H1 (cell line): Measurements from ENCODE around the gene DLL1.

Experiments used
- ATF3 ChIP-seq: IDR thresholded peaks from 2 replicates; pipeline ENCODE4 v1.6.1; 2011; ENCODE audit warnings: low read depth, mild to moderate bottlenecking, low read length; ENCODE audit not compliant: insufficient read depth
- BCL11A ChIP-seq, 2 experiments: IDR thresholded peaks; one replicate each; pipeline ENCODE4 v1.6.1; 2011; ENCODE audit warnings: low read depth in 2 of 2, low read length in 2 of 2, mild to moderate bottlenecking in 2 of 2
- CHD1 ChIP-seq: IDR thresholded peaks from 2 replicates; pipeline ENCODE4 v1.6.1; 2012; ENCODE audit warnings: low read depth, low read length, improper control_type of control experiment
- CTCF ChIP-seq, 3 experiments: IDR thresholded peaks; 1 replicate in 2 of 3; 2 replicates in 1 of 3; pipeline versions ENCODE4 v1.5.1 to v1.6.1; 2011; ENCODE audit warnings: low read length in 3 of 3, mild to moderate bottlenecking in 3 of 3, inconsistent platforms in 2 of 3, low read depth in 1 of 3, moderate library complexity in 1 of 3; ENCODE audit not compliant: insufficient read depth in 1 of 3; ENCODE audit errors: control extremely low read depth in 1 of 3
- KDM1A ChIP-seq: fragments of 200-600, 300-600 bp; sonication (generic); IDR thresholded peaks from 2 replicates; pipeline ENCODE4 v1.7.1; 2016; ENCODE audit warnings: mild to moderate bottlenecking, low read length, borderline replicate concordance
- PHF8 ChIP-seq: fragments of 200-600 bp; sonication (generic); conservative IDR thresholded peaks from 2 replicates; pipeline ENCODE4 v1.7.1; 2012; ENCODE audit warnings: low read depth, mild to moderate bottlenecking, inconsistent platforms, low read length, moderate library complexity
- POLR2A ChIP-seq, 2 experiments: IDR thresholded peaks; 1 replicate in 1 of 2; 2 replicates in 1 of 2; pipeline ENCODE4 v1.6.1; 2011; ENCODE audit warnings: low read depth in 2 of 2, low read length in 2 of 2, mild to moderate bottlenecking in 2 of 2; ENCODE audit errors: control extremely low read depth in 1 of 2
- RAD21 ChIP-seq, 2 experiments: IDR thresholded peaks in 1 of 2; conservative IDR thresholded peaks in 1 of 2; 2 replicates each; pipeline ENCODE4 v1.6.1; 2011; ENCODE audit warnings: low read depth in 2 of 2, low read length in 2 of 2, improper control_type of control experiment in 1 of 2, inconsistent platforms in 1 of 2, mild to moderate bottlenecking in 1 of 2, moderate library complexity in 1 of 2
- SIN3A ChIP-seq, 2 experiments: IDR thresholded peaks in 1 of 2; conservative IDR thresholded peaks in 1 of 2; 2 replicates each; pipeline ENCODE4 v1.6.1; 2011 to 2012; ENCODE audit warnings: low read length in 2 of 2, improper control_type of control experiment in 1 of 2, low read depth in 1 of 2, mild to moderate bottlenecking in 1 of 2
- SP4 ChIP-seq: IDR thresholded peaks from 2 replicates; pipeline ENCODE4 v1.6.1; 2012; ENCODE audit warnings: low read length, inconsistent platforms
- TAF1 ChIP-seq: IDR thresholded peaks from 2 replicates; pipeline ENCODE4 v1.6.1; 2011; ENCODE audit warnings: mild to moderate bottlenecking, low read depth, low read length

- TF ChIP-seq CHD1 (no peak), CTCF (IDR thresholded peaks at IDR 0.05; ENCODE audit: control extremely low read depth in 1 of 3, insufficient read depth in 1 of 3, low read depth in 1 of 3, low read length in 3 of 3) (no peak), TAF1 (no peak), ATF3 (no peak), PHF8 (no peak), RAD21 (IDR thresholded peaks at IDR 0.05 in 1 of 2, conservative IDR thresholded peaks at IDR 0.05 in 1 of 2; ENCODE audit: low read depth in 2 of 2, low read length in 2 of 2) (no peak), BCL11A (IDR thresholded peaks at IDR 0.05; ENCODE audit: low read depth in 2 of 2, low read length in 2 of 2) (no peak), KDM1A (no peak), SIN3A (conservative IDR thresholded peaks at IDR 0.05 in 1 of 2, IDR thresholded peaks at IDR 0.05 in 1 of 2; ENCODE audit: low read depth in 1 of 2, low read length in 2 of 2) (no peak), POLR2A (IDR thresholded peaks at IDR 0.05; ENCODE audit: control extremely low read depth in 1 of 2, low read depth in 2 of 2, low read length in 2 of 2) (no peak), SP4 (no peak)
These were observed 37.5 kb downstream of the DLL1 start for GRCh38 chr6:170253226-170253909.
